Measurements from ENCODE around the gene MRPS18B. TPM values are rescaled to one million over a fixed set of nuclear protein-coding genes. Genes with fewer than 3 reads are reported as not detected.

The MRPS18B gene
- total RNA-seq, 1 experiment from 2014 or later: 112 TPM

- Histone ChIP-seq H3K9ac (ENCODE audit: low read length) (no peak overlapping the region), H2AFZ (ENCODE audit: low read depth, low read length, poor library complexity, severe bottlenecking) (no peak overlapping the region), H3K4me1 (ENCODE audit: control insufficient read depth in 1 of 2, insufficient read depth in 2 of 2, low read length in 2 of 2) (peaks cover 0 to 3% of the 10 kb centered on the region in 2 experiments; a peak in 1 of 4 replicates), H3K79me2 (ENCODE audit: insufficient read depth, low read length) (peaks cover 37% of the 10 kb centered on the region; the same call in 1 of the 2 replicates), H3K27me3 (ENCODE audit: insufficient read depth, low read length) (no peaks in the 10 kb centered on the region), H3K4me2 (ENCODE audit: low read length) (no peak overlapping the region), H3K36me3 (ENCODE audit: control insufficient read depth in 1 of 2, insufficient read depth in 2 of 2, low read length in 2 of 2) (peaks cover 47 to 54% of the 10 kb centered on the region in 2 experiments), H3K9me3 (ENCODE audit: control insufficient read depth in 1 of 2, insufficient read depth in 1 of 2, low read depth in 1 of 2, low read length in 2 of 2) (no peaks in the 10 kb centered on the region), H3K4me3 (replicated peaks in 1 of 2; ENCODE audit: low read depth in 1 of 2, low read length in 2 of 2) (no peak overlapping the region), H4K20me1 (ENCODE audit: insufficient read depth) (no peaks in the 10 kb centered on the region; the same call in 1 of the 2 replicates), H3K9me2 (ENCODE audit: insufficient read depth) (no peaks in the 10 kb centered on the region), H3K27ac (ENCODE audit: low read depth, low read length) (peak overlapping the region; percentile 41; the same call in 1 of the 2 replicates)
- intact Hi-C loops (cut with micrococcal nuclease): no loop called here
- CTCF ChIA-PET: no interaction called here
- no peak for DNase-seq (ENCODE audit: low read depth, low spot score)
- BruUV-seq (replicated peaks): no TSS peak
- RAD21 ChIA-PET (ENCODE audit: low non-redundant PET in 1 of 2, low total read pairs in 2 of 2, uncharacterized antibody in 2 of 2, unreplicated experiment in 2 of 2): no interaction called here
- TF ChIP-seq MAX (IDR thresholded peaks at IDR 0.05): no peak
- no peak for TF ChIP-seq EGR1 (IDR thresholded peaks at IDR 0.05; ENCODE audit: low read depth)
- no peak for TF ChIP-seq ELF1 (IDR thresholded peaks at IDR 0.05; ENCODE audit: borderline replicate concordance, low read depth)
- no peak for TF ChIP-seq EZH2 (IDR thresholded peaks at IDR 0.05)
- no peak for TF ChIP-seq EZH2phosphoT487 (IDR thresholded peaks at IDR 0.05; ENCODE audit: borderline replicate concordance)
- no peak for TF ChIP-seq ZNF274 (IDR thresholded peaks at IDR 0.05; ENCODE audit: low read depth, low read length)
- TF ChIP-seq CEBPB (IDR thresholded peaks at IDR 0.05; ENCODE audit: low read depth): no peak
- TF ChIP-seq ZBTB33 (IDR thresholded peaks at IDR 0.05; ENCODE audit: extremely low read depth, insufficient replicate concordance, low read length): no peak
- no peak for TF ChIP-seq ZFX (IDR thresholded peaks at IDR 0.05)
- no peak for ATAC-seq
- POLR2A ChIA-PET: no interaction called here
Observed at GRCh38 chr6:30590509-30590908, 27.1 kb upstream of the MRPS18B start.
